GM23338 (cell line): Measurements from ENCODE around the gene ANO7. TPM values are rescaled to one million over a fixed set of nuclear protein-coding genes. Genes with fewer than 3 reads are reported as not detected.

ENCODE experiments used
- ATAC-seq: fragments of 200-7000 bp; cut with Tn5 transposase; 3 replicates; pipeline ENCODE4 v1.9.1; 2020
- DNase-seq: peaks from one replicate; pipeline ENCODE4 v3.0.0-alpha.2; 2015; ENCODE audit warnings: low spot score
- H2AFZ ChIP-seq: fragments of 200-600 bp; sonication (generic); 2 replicates; pipeline ENCODE4 v1.8.0; 2016; ENCODE audit warnings: antibody characterized with exemption, mild to moderate bottlenecking, moderate library complexity
- H3F3A ChIP-seq: fragments of 200-600 bp; sonication (generic); replicated peaks from 2 replicates; pipeline ENCODE4 v1.8.0; 2017; ENCODE audit warnings: antibody characterized with exemption, mixed run types, low read depth
- H3K27ac ChIP-seq: fragments of 200-600 bp; sonication (generic); 2 replicates; pipeline ENCODE4 v1.6.1; 2016; ENCODE audit warnings: low read depth
- H3K27me3 ChIP-seq: fragments of 200-600 bp; sonication (generic); 2 replicates; pipeline ENCODE4 v1.8.0; 2016; ENCODE audit warnings: mild to moderate bottlenecking, mixed run types, moderate library complexity; ENCODE audit not compliant: insufficient read depth
- H3K36me3 ChIP-seq: fragments of 200-600 bp; sonication (generic); 2 replicates; pipeline ENCODE4 v1.8.0; 2016; ENCODE audit warnings: mild to moderate bottlenecking; ENCODE audit not compliant: insufficient read depth
- H3K4me1 ChIP-seq: fragments of 200-600 bp; sonication (generic); 2 replicates; pipeline ENCODE4 v1.8.0; 2016; ENCODE audit warnings: mild to moderate bottlenecking, moderate library complexity; ENCODE audit not compliant: insufficient read depth
- H3K4me2 ChIP-seq: fragments of 200-600 bp; sonication (generic); 2 replicates; pipeline ENCODE4 v1.7.1; 2017; ENCODE audit warnings: mixed run types
- H3K4me3 ChIP-seq: fragments of 200-600 bp; sonication (generic); 2 replicates; pipeline ENCODE4 v1.6.1; 2016; ENCODE audit warnings: mixed run types
- H3K79me2 ChIP-seq: fragments of 200-600 bp; sonication (generic); replicated peaks from 2 replicates; pipeline ENCODE4 v1.8.0; 2017; ENCODE audit warnings: mild to moderate bottlenecking; ENCODE audit not compliant: insufficient read depth
- H3K9me2 ChIP-seq: fragments of 200-600 bp; sonication (generic); 2 replicates; pipeline ENCODE4 v1.8.0; 2017; ENCODE audit not compliant: insufficient read depth
- H4K20me1 ChIP-seq: fragments of 200-600 bp; sonication (generic); replicated peaks from 2 replicates; pipeline ENCODE4 v1.8.0; 2017; ENCODE audit warnings: mild to moderate bottlenecking; ENCODE audit not compliant: insufficient read depth
- H3K27ac Mint-ChIP-seq: 2 replicates; pipeline ENCODE4 v1.8.0; 2020; ENCODE audit warnings: inconsistent platforms, mild to moderate bottlenecking, moderate library complexity, mixed read lengths
- H3K27me3 Mint-ChIP-seq: 3 replicates; pipeline ENCODE4 v1.8.0; 2022; ENCODE audit warnings: low read depth, mild to moderate bottlenecking, moderate library complexity, mixed read lengths, inconsistent platforms; ENCODE audit not compliant: insufficient read depth, poor library complexity
- H3K36me3 Mint-ChIP-seq: 3 replicates; pipeline ENCODE4 v1.8.0; 2021; ENCODE audit warnings: low read depth, mild to moderate bottlenecking, inconsistent platforms, moderate library complexity, mixed read lengths
- H3K4me1 Mint-ChIP-seq: 3 replicates; pipeline ENCODE4 v1.8.0; 2020; ENCODE audit warnings: mild to moderate bottlenecking, inconsistent platforms, mixed read lengths
- H3K4me3 Mint-ChIP-seq: 3 replicates; pipeline ENCODE4 v1.8.0; 2021; ENCODE audit warnings: moderate library complexity, mild to moderate bottlenecking, inconsistent platforms, mixed read lengths
- H3K9me3 Mint-ChIP-seq: 3 replicates; pipeline ENCODE4 v1.8.0; 2020; ENCODE audit warnings: moderate library complexity, mild to moderate bottlenecking, inconsistent platforms, mixed read lengths
- CTCF ChIP-seq, 2 experiments: fragments of 200-600 bp in 1 of 2; sonication (generic) in 1 of 2; conservative IDR thresholded peaks; 2 replicates each; pipeline versions ENCODE4 v1.5.1 to v1.6.1; 2016 to 2017; ENCODE audit warnings: antibody characterized with exemption in 2 of 2, low read depth in 2 of 2, mild to moderate bottlenecking in 2 of 2, moderate library complexity in 1 of 2
- EZH2 ChIP-seq: fragments of 200-600 bp; sonication (generic); IDR thresholded peaks from one replicate; pipeline ENCODE4 v1.8.0; 2017; ENCODE audit warnings: antibody characterized with exemption, mild to moderate bottlenecking, low read depth; ENCODE audit not compliant: unreplicated experiment
- EZH2phosphoT487 ChIP-seq: fragments of 200-600 bp; sonication (generic); IDR thresholded peaks from one replicate; pipeline ENCODE4 v1.8.1; 2018; ENCODE audit warnings: antibody characterized with exemption; ENCODE audit not compliant: unreplicated experiment
- JUNB ChIP-seq: IDR thresholded peaks from one replicate; pipeline ENCODE4 v1.6.1; 2016; ENCODE audit warnings: antibody characterized with exemption; ENCODE audit not compliant: unreplicated experiment
- NANOG ChIP-seq: IDR thresholded peaks from 2 replicates; pipeline ENCODE4 v1.6.1; 2016; ENCODE audit warnings: antibody characterized with exemption, borderline replicate concordance
- POLR2AphosphoS5 ChIP-seq: IDR thresholded peaks from 2 replicates; pipeline ENCODE4 v1.6.1; 2016; ENCODE audit warnings: antibody characterized with exemption, low read depth
- STAT1 ChIP-seq: IDR thresholded peaks from one replicate; pipeline ENCODE4 v1.6.1; 2016; ENCODE audit warnings: antibody characterized with exemption; ENCODE audit not compliant: unreplicated experiment
- ZNF114 ChIP-seq: fragments of 250-450 bp; sonication (Bioruptor Pico); IDR thresholded peaks from 2 replicates; pipeline ENCODE4 v1.5.0; 2020; ENCODE audit warnings: mild to moderate bottlenecking, moderate library complexity
- polyA plus RNA-seq: library from polyadenylated mRNA; unstranded; fragments of >200 nt; fragmentation: Nextera tagmentation; extraction: Ambion mirVana; gene quantifications from 2 replicates; pipeline ENCODE4 v1.2.1, GENCODE V29; 2016
- total RNA-seq: library from RNA; depleted of rRNA; stranded (reverse); fragments of >200 nt; shearing (Covaris generic); gene quantifications from 2 replicates; pipeline ENCODE4 v1.2.3, GENCODE V29; 2014
- TF ChIP-seq, protein P1 (sequence below): IDR thresholded peaks from one replicate; pipeline ENCODE4 v1.6.1; 2018; ENCODE audit warnings: antibody characterized with exemption; ENCODE audit not compliant: unreplicated experiment

The ANO7 gene
- total and polyA plus RNA-seq, 2 experiments from 2014 or later: 3.6 to 5.1 TPM

- Mint-ChIP-seq H3K4me1 (peaks cover 3% of the 10 kb centered on the region; the same call in 1 of the 3 replicates), H3K27ac (no peak overlapping the region), H3K27me3 (peaks cover 14% of the 10 kb centered on the region), H3K9me3 (no peaks in the 10 kb centered on the region; the same call in 2 of the 3 replicates), H3K4me3 (no peak overlapping the region), H3K36me3 (no peaks in the 10 kb centered on the region)
- Histone ChIP-seq H3K36me3 (no peaks in the 10 kb centered on the region), H3K4me1 (no peaks in the 10 kb centered on the region), H3K9me2 (no peaks in the 10 kb centered on the region), H2AFZ (no peak overlapping the region), H3K79me2 (no peaks in the 10 kb centered on the region), H3K27me3 (no peaks in the 10 kb centered on the region), H3K4me2 (no peak overlapping the region), H3F3A (no peaks in the 10 kb centered on the region), H3K4me3 (no peak overlapping the region), H3K27ac (no peak overlapping the region), H4K20me1 (no peaks in the 10 kb centered on the region)
- no peak for DNase-seq
- no peak for ATAC-seq
- TF ChIP-seq EZH2phosphoT487: no peak
- TF ChIP-seq ZNF114: no peak
- TF ChIP-seq EZH2: no peak
- TF ChIP-seq, protein P1, sequence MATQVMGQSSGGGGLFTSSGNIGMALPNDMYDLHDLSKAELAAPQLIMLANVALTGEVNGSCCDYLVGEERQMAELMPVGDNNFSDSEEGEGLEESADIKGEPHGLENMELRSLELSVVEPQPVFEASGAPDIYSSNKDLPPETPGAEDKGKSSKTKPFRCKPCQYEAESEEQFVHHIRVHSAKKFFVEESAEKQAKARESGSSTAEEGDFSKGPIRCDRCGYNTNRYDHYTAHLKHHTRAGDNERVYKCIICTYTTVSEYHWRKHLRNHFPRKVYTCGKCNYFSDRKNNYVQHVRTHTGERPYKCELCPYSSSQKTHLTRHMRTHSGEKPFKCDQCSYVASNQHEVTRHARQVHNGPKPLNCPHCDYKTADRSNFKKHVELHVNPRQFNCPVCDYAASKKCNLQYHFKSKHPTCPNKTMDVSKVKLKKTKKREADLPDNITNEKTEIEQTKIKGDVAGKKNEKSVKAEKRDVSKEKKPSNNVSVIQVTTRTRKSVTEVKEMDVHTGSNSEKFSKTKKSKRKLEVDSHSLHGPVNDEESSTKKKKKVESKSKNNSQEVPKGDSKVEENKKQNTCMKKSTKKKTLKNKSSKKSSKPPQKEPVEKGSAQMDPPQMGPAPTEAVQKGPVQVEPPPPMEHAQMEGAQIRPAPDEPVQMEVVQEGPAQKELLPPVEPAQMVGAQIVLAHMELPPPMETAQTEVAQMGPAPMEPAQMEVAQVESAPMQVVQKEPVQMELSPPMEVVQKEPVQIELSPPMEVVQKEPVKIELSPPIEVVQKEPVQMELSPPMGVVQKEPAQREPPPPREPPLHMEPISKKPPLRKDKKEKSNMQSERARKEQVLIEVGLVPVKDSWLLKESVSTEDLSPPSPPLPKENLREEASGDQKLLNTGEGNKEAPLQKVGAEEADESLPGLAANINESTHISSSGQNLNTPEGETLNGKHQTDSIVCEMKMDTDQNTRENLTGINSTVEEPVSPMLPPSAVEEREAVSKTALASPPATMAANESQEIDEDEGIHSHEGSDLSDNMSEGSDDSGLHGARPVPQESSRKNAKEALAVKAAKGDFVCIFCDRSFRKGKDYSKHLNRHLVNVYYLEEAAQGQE: no peak
- no peak for TF ChIP-seq NANOG
- no peak for TF ChIP-seq STAT1
- TF ChIP-seq JUNB: no peak
- no peak for TF ChIP-seq CTCF (conservative IDR thresholded peaks at IDR 0.05; ENCODE audit: low read depth in 2 of 2)
Observed at GRCh38 chr2:241207641-241208040, 19.2 kb downstream of the ANO7 start.

DNA sequence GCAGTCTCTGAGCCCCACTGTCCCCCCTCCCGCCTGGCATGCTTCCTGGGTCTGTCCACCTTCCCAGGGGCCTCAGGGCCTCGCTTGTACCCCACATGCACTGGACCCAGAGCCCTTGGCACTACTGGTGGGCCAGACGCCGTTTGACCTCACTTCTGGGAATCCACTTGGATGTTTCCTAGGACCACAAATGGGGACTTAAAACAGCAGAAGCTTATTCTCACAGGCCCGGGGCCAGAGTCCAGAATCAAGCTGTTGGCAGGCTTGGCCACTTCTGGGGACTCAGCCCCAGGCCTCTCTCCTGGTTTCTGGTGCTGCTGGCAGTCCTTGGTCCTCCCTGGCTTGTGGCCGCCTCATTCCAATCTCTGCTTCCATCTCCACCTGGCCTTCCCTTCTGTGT, 19.6 kb downstream of the ANO7 start:
- no peak overlapping the region for H3K27ac ChIP-seq
- H3K4me2 ChIP-seq: no peak overlapping the region
- H4K20me1 ChIP-seq: no peaks in the 10 kb centered on the region
- H3K27me3 ChIP-seq: no peaks in the 10 kb centered on the region
- no peaks in the 10 kb centered on the region for H3K36me3 ChIP-seq
- Mint-ChIP-seq H3K4me3 (no peak overlapping the region), H3K9me3 (no peaks in the 10 kb centered on the region; the same call in 2 of the 3 replicates), H3K4me1 (peaks cover 3% of the 10 kb centered on the region; the same call in 1 of the 3 replicates), H3K36me3 (no peaks in the 10 kb centered on the region), H3K27me3 (peaks cover 14% of the 10 kb centered on the region), H3K27ac (no peak overlapping the region)
- H3K4me1 ChIP-seq: no peaks in the 10 kb centered on the region
- no peak overlapping the region for H3K4me3 ChIP-seq
- no peaks in the 10 kb centered on the region for H3K9me2 ChIP-seq
- no peak overlapping the region for H2AFZ ChIP-seq
- no peak for ATAC-seq
- no peaks in the 10 kb centered on the region for H3F3A ChIP-seq
- no peak for DNase-seq
- H3K79me2 ChIP-seq: no peaks in the 10 kb centered on the region
- TF ChIP-seq ZNF114 (no peak), CTCF (conservative IDR thresholded peaks at IDR 0.05; ENCODE audit: low read depth in 2 of 2) (no peak), EZH2 (no peak), POLR2AphosphoS5 (no peak)
